Ishikawa (cell line): Measurements from ENCODE around the gene TYSND1.

Source experiments
- CREB1 ChIP-seq: IDR thresholded peaks from 2 replicates; pipeline ENCODE4 v1.6.1; 2012; ENCODE audit warnings: low read depth
- EGR1 ChIP-seq: IDR thresholded peaks from 2 replicates; pipeline ENCODE4 v1.6.1; 2012
- MAX ChIP-seq: IDR thresholded peaks from 2 replicates; pipeline ENCODE4 v1.6.1; 2012
- RAD21 ChIP-seq: IDR thresholded peaks from 2 replicates; pipeline ENCODE4 v1.6.1; 2012; ENCODE audit warnings: low read depth
- REST ChIP-seq: IDR thresholded peaks from 2 replicates; pipeline ENCODE4 v1.6.1; 2012; ENCODE audit warnings: low read depth, mild to moderate bottlenecking
- TAF1 ChIP-seq: IDR thresholded peaks from 2 replicates; pipeline ENCODE4 v1.6.1; 2012; ENCODE audit warnings: low read depth, mild to moderate bottlenecking
- TCF12 ChIP-seq: IDR thresholded peaks from 2 replicates; pipeline ENCODE4 v1.6.1; 2012; ENCODE audit warnings: low read depth
- USF1 ChIP-seq: IDR thresholded peaks from 2 replicates; pipeline ENCODE4 v1.6.1; 2012

- TF ChIP-seq CREB1 (no peak), TCF12 (no peak), TAF1 (no peak), MAX (no peak), RAD21 (no peak), USF1 (no peak), REST (no peak), EGR1 (no peak)
These were observed 40.1 kb upstream of the TYSND1 start for GRCh38 chr10:70186571-70186970.
